Fibroblast of lung (primary cell): ENCODE measurements around the gene KLHL26.

ENCODE experiments used
- CTCF ChIP-seq, 2 donors: IDR thresholded peaks in 1 of 2; conservative IDR thresholded peaks in 1 of 2; 1 replicate in 1 of 2; 2 replicates in 1 of 2; pipeline ENCODE4 v1.5.1; 2011 to 2012; ENCODE audit warnings: low read length in 2 of 2, control low read depth in 1 of 2, inconsistent platforms in 1 of 2, low read depth in 1 of 2, mild to moderate bottlenecking in 1 of 2
- EZH2 ChIP-seq: IDR thresholded peaks from 2 replicates; pipeline ENCODE4 v1.5.1; 2012; ENCODE audit warnings: low read length, control low read depth, mild to moderate bottlenecking; ENCODE audit errors: missing control alignments

GRCh38 chr19:18609717-18610051, 27.1 kb upstream of the KLHL26 start:
- no peak for TF ChIP-seq CTCF (conservative IDR thresholded peaks at IDR 0.05 in 1 of 2, IDR thresholded peaks at IDR 0.05 in 1 of 2; ENCODE audit: low read depth in 1 of 2, low read length in 2 of 2)
- TF ChIP-seq EZH2: no peak
